GM21619 (cell line): Measurements from ENCODE around the gene SMARCD1.
"Not testable (repeated sequence)": the region's sequence is repeated elsewhere in the genome, so short reads cannot be mapped to it uniquely, and the experiment has no call there.

Experiments used
- ATAC-seq: cut with Tn5 transposase; IDR thresholded peaks from one replicate; pipeline ENCODE4 v1.9.1; 2021; ENCODE audit not compliant: unreplicated experiment

Gene SMARCD1

GRCh38 chr12:50075808-50076170 lies 9.4 kb upstream of the SMARCD1 start:
- no peak for ATAC-seq

- ATAC-seq = no peak
Observed at GRCh38 chr12:50077099-50077498, 8.0 kb upstream of the SMARCD1 start.

GRCh38 chr12:50078281-50078680 lies 6.9 kb upstream of the SMARCD1 start:
- no peak for ATAC-seq

GRCh38 chr12:50079771-50080170 lies 5.4 kb upstream of the SMARCD1 start:
- no peak for ATAC-seq

GRCh38 chr12:50081096-50081808 lies 3.9 kb upstream of the SMARCD1 start:
- ATAC-seq = no peak

GRCh38 chr12:50082644-50083043 lies 2.5 kb upstream of the SMARCD1 start:
- no peak for ATAC-seq

GRCh38 chr12:50083301-50083700 lies 1.8 kb upstream of the SMARCD1 start:
- ATAC-seq = no peak

- ATAC-seq = not testable (repeated sequence)
Observed at GRCh38 chr12:50084409-50084774, 750 bp upstream of the SMARCD1 start.

GRCh38 chr12:50085615-50086072 lies 502 bp downstream of the SMARCD1 start:
- no peak for ATAC-seq

GRCh38 chr12:50086148-50086547 lies 1.0 kb downstream of the SMARCD1 start:
- ATAC-seq = no peak

- ATAC-seq = no peak
Observed at GRCh38 chr12:50087151-50087550, 2.0 kb downstream of the SMARCD1 start.

- ATAC-seq = no peak
Observed at GRCh38 chr12:50087995-50088394, 2.9 kb downstream of the SMARCD1 start.

GRCh38 chr12:50088577-50089335 lies 3.6 kb downstream of the SMARCD1 start:
- no peak for ATAC-seq

- no peak for ATAC-seq
Observed at GRCh38 chr12:50089730-50090129, 4.6 kb downstream of the SMARCD1 start.

GRCh38 chr12:50090391-50090790 lies 5.2 kb downstream of the SMARCD1 start:
- ATAC-seq = no peak

GRCh38 chr12:50097952-50098351 lies 12.8 kb downstream of the SMARCD1 start:
- ATAC-seq = no peak

GRCh38 chr12:50099302-50100008 lies 14.3 kb downstream of the SMARCD1 start:
- no peak for ATAC-seq

- no peak for ATAC-seq
Observed at GRCh38 chr12:50100561-50100960, 15.4 kb downstream of the SMARCD1 start.

- ATAC-seq = no peak
Observed at GRCh38 chr12:50101663-50102062, 16.5 kb downstream of the SMARCD1 start.

GRCh38 chr12:50102131-50102531 lies 17.0 kb downstream of the SMARCD1 start:
- no peak for ATAC-seq

GRCh38 chr12:50102646-50103309 lies 17.6 kb downstream of the SMARCD1 start:
- ATAC-seq = no peak
